ENCODE data around the gene CACNA2D3. TPM values are rescaled to one million over a fixed set of nuclear protein-coding genes. Genes with fewer than 3 reads are reported as not detected.

CACNA2D3 gene
- total RNA-seq, 4 donors from 2014 or later = 0.55 to 3.4 (median 1.6) TPM

GRCh38 chr3:55000546-55000945 is 878.2 kb downstream of the CACNA2D3 start:
- no peaks in the 10 kb centered on the region for H3K27me3 ChIP-seq
- H3K36me3 ChIP-seq = no peaks in the 10 kb centered on the region
- TF ChIP-seq POLR2AphosphoS5 (IDR thresholded peaks at IDR 0.05) (peak in 1 of 3 donors; percentile 37), POLR2A (IDR thresholded peaks at IDR 0.05) (no peak)
- in situ Hi-C loops (cut with MboI; ENCODE audit: low pct_ligation_motif_present in 1 of 4, low pct_unique_long_range_greater_than_20kb in 1 of 4, low sequenced_read_pairs in 3 of 4) (no loop called here), intact Hi-C loops (cut with DNase I; ENCODE audit: low total_unique reads) (no loop called here)
- H3K27ac ChIP-seq = no peak overlapping the region
- DNase-seq = no peak
- no peaks in the 10 kb centered on the region for H3K4me1 ChIP-seq
- no peaks in the 10 kb centered on the region for H3K9me3 ChIP-seq
- no peak overlapping the region for H3K4me3 ChIP-seq

- WGBS, 2 donors (ENCODE audit: low coverage in 1 of 2) = 69 to 72% methylated on average over 3 to 4 of the region's 4 CpGs
- intact Hi-C loops (cut with DNase I; ENCODE audit: low total_unique reads) = no loop called here
- no peaks in the 10 kb centered on the region for H3K4me1 ChIP-seq
Measured at GRCh38 chr3:55000953-55001352, 878.6 kb downstream of the CACNA2D3 start.

GRCh38 chr3:55002416-55002930 is 880.1 kb downstream of the CACNA2D3 start:
- Histone ChIP-seq H3K4me1 (no peaks in the 10 kb centered on the region), H3K9me3 (no peaks in the 10 kb centered on the region), H3K27me3 (no peaks in the 10 kb centered on the region), H3K36me3 (no peaks in the 10 kb centered on the region), H3K4me3 (no peak overlapping the region), H3K27ac (no peak overlapping the region)
- DNase-seq = no peak
- no peak for TF ChIP-seq POLR2A (IDR thresholded peaks at IDR 0.05)
- in situ Hi-C loops (cut with MboI; ENCODE audit: low pct_ligation_motif_present in 1 of 4, low pct_unique_long_range_greater_than_20kb in 1 of 4, low sequenced_read_pairs in 3 of 4) = no loop called here
- 67% methylated on average over 9 of the region's 9 CpGs; no CpG with 5 or more reads in 1 of the 2 donors for WGBS, 2 donors (ENCODE audit: low coverage in 1 of 2)
- intact Hi-C loops (cut with DNase I; ENCODE audit: low total_unique reads) = no loop called here

More at GRCh38 chr3:55000953-55001352, 878.6 kb downstream of the CACNA2D3 start:
- in situ Hi-C loops (cut with MboI; ENCODE audit: low pct_ligation_motif_present in 1 of 4, low pct_unique_long_range_greater_than_20kb in 1 of 4, low sequenced_read_pairs in 3 of 4) = no loop called here
- TF ChIP-seq POLR2A (IDR thresholded peaks at IDR 0.05) (no peak), CTCF (IDR thresholded peaks at IDR 0.05) (no peak)
- no peaks in the 10 kb centered on the region for H3K27me3 ChIP-seq
- H3K4me3 ChIP-seq = no peak overlapping the region
- DNase-seq = no peak
- H3K9me3 ChIP-seq = no peaks in the 10 kb centered on the region
- no peaks in the 10 kb centered on the region for H3K36me3 ChIP-seq
- H3K27ac ChIP-seq = no peak overlapping the region

- Histone ChIP-seq H3K27ac (no peak overlapping the region), H3K4me3 (no peak overlapping the region), H3K36me3 (no peaks in the 10 kb centered on the region), H3K9me3 (no peaks in the 10 kb centered on the region), H3K4me1 (no peaks in the 10 kb centered on the region), H3K27me3 (no peaks in the 10 kb centered on the region)
- in situ Hi-C loops (cut with MboI; ENCODE audit: low pct_ligation_motif_present in 1 of 4, low pct_unique_long_range_greater_than_20kb in 1 of 4, low sequenced_read_pairs in 3 of 4) = no loop called here
- intact Hi-C loops (cut with DNase I; ENCODE audit: low total_unique reads) = no loop called here
- DNase-seq = no peak
- WGBS, 2 donors (ENCODE audit: low coverage in 1 of 2) = 52 to 56% methylated on average over 8 of the region's 8 CpGs
- TF ChIP-seq POLR2AphosphoS5 (IDR thresholded peaks at IDR 0.05) (no peak), EP300 (IDR thresholded peaks at IDR 0.05; ENCODE audit: low read depth) (no peak), POLR2A (IDR thresholded peaks at IDR 0.05) (no peak), CTCF (IDR thresholded peaks at IDR 0.05) (no peak)
Measured at GRCh38 chr3:55006244-55006676, 883.9 kb downstream of the CACNA2D3 start.

- Histone ChIP-seq H3K27ac (no peak overlapping the region), H3K4me1 (no peaks in the 10 kb centered on the region), H3K27me3 (no peaks in the 10 kb centered on the region), H3K4me3 (no peak overlapping the region), H3K9me3 (no peaks in the 10 kb centered on the region), H3K36me3 (no peaks in the 10 kb centered on the region)
- in situ Hi-C loops (cut with MboI; ENCODE audit: low pct_ligation_motif_present in 1 of 4, low pct_unique_long_range_greater_than_20kb in 1 of 4, low sequenced_read_pairs in 3 of 4) = no loop called here
- intact Hi-C loops (cut with DNase I; ENCODE audit: low total_unique reads) = no loop called here
- TF ChIP-seq POLR2AphosphoS5 (IDR thresholded peaks at IDR 0.05) (no peak), CTCF (IDR thresholded peaks at IDR 0.05) (no peak), POLR2A (IDR thresholded peaks at IDR 0.05) (no peak), EP300 (IDR thresholded peaks at IDR 0.05; ENCODE audit: low read depth) (no peak)
- no peak for DNase-seq
- WGBS, 2 donors (ENCODE audit: low coverage in 1 of 2) = 66 to 86% methylated on average over 1 of the region's 1 CpG
Measured at GRCh38 chr3:55007971-55008370, 885.6 kb downstream of the CACNA2D3 start.

All from transverse colon (tissue), 4 donors.